WTC11 (cell line): ENCODE data around the gene WDR38. TPM values are rescaled to one million over a fixed set of nuclear protein-coding genes. Genes with fewer than 3 reads are reported as not detected.
"Not testable (repeated sequence)": the region's sequence is repeated elsewhere in the genome, so short reads cannot be mapped to it uniquely, and the experiment has no call there.

Experiments
- ATAC-seq: fragments of 200-7000 bp; cut with Tn5 transposase; 2 replicates; pipeline ENCODE4 v1.10.0; 2021; ENCODE audit warnings: mild to moderate bottlenecking, moderate library complexity
- CTCF ChIA-PET: fragments of 300-600 bp; sonication (Branson Sonifier 250); formaldehyde crosslinking; loops from one replicate; lab custom pipeline; 2021; ENCODE audit warnings: antibody characterized with exemption; lab: Charles Lee
- POLR2A ChIA-PET: fragments of 350-600 bp; sonication (Branson Sonifier 250); formaldehyde crosslinking; loops from one replicate; lab custom pipeline; 2021; ENCODE audit warnings: antibody characterized with exemption; lab: Charles Lee
- DNase-seq: peaks from one replicate; pipeline ENCODE4 v3.0.0; 2021; ENCODE audit warnings: low spot score
- H3K27ac Mint-ChIP-seq: 2 replicates; pipeline ENCODE4 v1.8.0; 2021; ENCODE audit warnings: mixed read lengths
- H3K27me3 Mint-ChIP-seq: 2 replicates; pipeline ENCODE4 v1.8.0; 2021; ENCODE audit warnings: low read depth, mild to moderate bottlenecking, moderate library complexity, mixed read lengths
- H3K36me3 Mint-ChIP-seq: 2 replicates; pipeline ENCODE4 v1.8.0; 2021; ENCODE audit warnings: mixed read lengths
- H3K4me1 Mint-ChIP-seq: 2 replicates; pipeline ENCODE4 v1.8.0; 2022; ENCODE audit warnings: mixed read lengths
- H3K4me3 Mint-ChIP-seq: 2 replicates; pipeline ENCODE4 v1.8.0; 2021; ENCODE audit warnings: mild to moderate bottlenecking, moderate library complexity, mixed read lengths
- H3K9me3 Mint-ChIP-seq: 2 replicates; pipeline ENCODE4 v1.8.0; 2021; ENCODE audit warnings: mixed read lengths
- ATF1 ChIP-seq: sonication (generic); formaldehyde crosslinking; IDR thresholded peaks from 2 replicates; pipeline ENCODE4 v1.8.1; 2023; ENCODE audit warnings: mild to moderate bottlenecking, moderate library complexity, missing genetic modification reagents
- CREM ChIP-seq: sonication (generic); formaldehyde crosslinking; IDR thresholded peaks from 2 replicates; pipeline ENCODE4 v1.8.1; 2022; ENCODE audit warnings: mild to moderate bottlenecking, missing genetic modification reagents, moderate library complexity
- ELF4 ChIP-seq: sonication (generic); formaldehyde crosslinking; IDR thresholded peaks from 2 replicates; pipeline ENCODE4 v1.8.1; 2022; ENCODE audit warnings: low read depth, mild to moderate bottlenecking, moderate library complexity, missing genetic modification reagents
- KAT7 ChIP-seq: sonication (generic); formaldehyde crosslinking; IDR thresholded peaks from 2 replicates; pipeline ENCODE4 v1.8.1; 2023; ENCODE audit warnings: missing genetic modification reagents, mild to moderate bottlenecking, borderline replicate concordance
- NFATC4 ChIP-seq: fragments of 250-450 bp; sonication (Bioruptor Pico); IDR thresholded peaks from 2 replicates; pipeline ENCODE4 v1.9.0; 2021; ENCODE audit warnings: mild to moderate bottlenecking
- NR1H2 ChIP-seq: sonication (generic); formaldehyde crosslinking; IDR thresholded peaks from 2 replicates; pipeline ENCODE4 v1.9.0; 2021; ENCODE audit warnings: mild to moderate bottlenecking, moderate library complexity, missing genetic modification reagents
- NR2C2 ChIP-seq: sonication (generic); formaldehyde crosslinking; IDR thresholded peaks from 2 replicates; pipeline ENCODE4 v1.8.0; 2022; ENCODE audit warnings: mild to moderate bottlenecking, missing genetic modification reagents
- SP1 ChIP-seq: sonication (generic); formaldehyde crosslinking; conservative IDR thresholded peaks from 2 replicates; pipeline ENCODE4 v1.8.1; 2022; ENCODE audit warnings: missing genetic modification reagents
- ZNF121 ChIP-seq: sonication (generic); formaldehyde crosslinking; IDR thresholded peaks from 2 replicates; pipeline ENCODE4 v1.8.0; 2023; ENCODE audit warnings: missing genetic modification reagents
- ZNF138 ChIP-seq: sonication (generic); formaldehyde crosslinking; conservative IDR thresholded peaks from 2 replicates; pipeline ENCODE4 v1.8.1; 2022; ENCODE audit warnings: mild to moderate bottlenecking, moderate library complexity, missing genetic modification reagents
- ZNF317 ChIP-seq: sonication (generic); formaldehyde crosslinking; IDR thresholded peaks from 2 replicates; pipeline ENCODE4 v1.8.1; 2023; ENCODE audit warnings: low read depth, mild to moderate bottlenecking, moderate library complexity, missing genetic modification reagents, borderline replicate concordance
- total RNA-seq: library from RNA; stranded (reverse); gene quantifications from 3 replicates; pipeline ENCODE4 v1.2.3, GENCODE V29; 2021
- TF ChIP-seq, protein P1 (sequence below): sonication (generic); formaldehyde crosslinking; IDR thresholded peaks from 2 replicates; pipeline ENCODE4 v1.8.1; 2022; ENCODE audit warnings: mild to moderate bottlenecking, missing genetic modification reagents, moderate library complexity, borderline replicate concordance
- TF ChIP-seq, protein P2 (sequence below): fragments of 250-450 bp; sonication (Bioruptor Pico); conservative IDR thresholded peaks from 2 replicates; pipeline ENCODE4 v1.9.0; 2021; ENCODE audit warnings: mild to moderate bottlenecking
- TF ChIP-seq, protein P3 (sequence below): fragments of 200-600 bp; IDR thresholded peaks from 2 replicates; pipeline ENCODE4 v1.8.0; 2022; ENCODE audit warnings: antibody characterized with exemption
- TF ChIP-seq, protein P4 (sequence below): fragments of 250-450 bp; sonication (Bioruptor Pico); IDR thresholded peaks from 2 replicates; pipeline ENCODE4 v1.9.0; 2021; ENCODE audit warnings: mild to moderate bottlenecking
- TF ChIP-seq, protein P5 (sequence below): fragments of 250-450 bp; sonication (Bioruptor Pico); IDR thresholded peaks from 2 replicates; pipeline ENCODE4 v1.9.0; 2021; ENCODE audit warnings: mild to moderate bottlenecking, borderline replicate concordance

The WDR38 gene
- total RNA-seq, 1 experiment from 2014 or later: not detected

DNA sequence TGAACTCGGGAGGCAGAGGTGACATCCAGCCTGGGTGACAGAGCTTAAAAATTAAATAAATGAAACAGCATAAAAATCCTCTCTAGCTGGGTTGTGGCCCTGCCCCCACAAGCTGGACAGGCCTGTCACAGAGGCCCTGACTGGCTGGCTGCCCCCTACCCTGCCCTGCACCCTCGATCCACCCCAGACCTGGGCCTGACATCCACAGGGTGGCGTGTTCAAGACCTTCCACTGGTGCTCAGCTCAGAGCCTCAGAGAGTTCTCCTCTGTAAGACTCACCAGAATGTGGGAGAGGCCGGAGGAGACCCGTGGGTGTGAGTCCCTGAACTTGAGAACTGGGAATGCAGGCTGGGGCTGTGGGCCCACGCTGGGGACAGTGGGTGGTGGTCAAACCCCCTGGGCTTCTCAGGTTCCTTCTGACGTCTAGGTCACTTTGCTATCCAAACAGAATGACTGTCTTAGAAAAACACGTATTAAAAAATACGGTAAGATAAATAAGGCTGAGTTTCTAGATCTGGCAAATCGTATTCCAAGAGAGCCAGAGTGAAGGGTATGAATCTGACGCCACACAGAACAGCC is 9.7 kb upstream of the WDR38 start:
- Mint-ChIP-seq H3K4me3 (no peak overlapping the region), H3K4me1 (peaks cover 3% of the 10 kb centered on the region; the same call in 1 of the 2 replicates), H3K9me3 (no peaks in the 10 kb centered on the region), H3K27me3 (no peaks in the 10 kb centered on the region), H3K27ac (no peak overlapping the region), H3K36me3 (no peaks in the 10 kb centered on the region)
- TF ChIP-seq NFATC4 (CRISPR knock-in tag): no peak
- TF ChIP-seq, protein P1, sequence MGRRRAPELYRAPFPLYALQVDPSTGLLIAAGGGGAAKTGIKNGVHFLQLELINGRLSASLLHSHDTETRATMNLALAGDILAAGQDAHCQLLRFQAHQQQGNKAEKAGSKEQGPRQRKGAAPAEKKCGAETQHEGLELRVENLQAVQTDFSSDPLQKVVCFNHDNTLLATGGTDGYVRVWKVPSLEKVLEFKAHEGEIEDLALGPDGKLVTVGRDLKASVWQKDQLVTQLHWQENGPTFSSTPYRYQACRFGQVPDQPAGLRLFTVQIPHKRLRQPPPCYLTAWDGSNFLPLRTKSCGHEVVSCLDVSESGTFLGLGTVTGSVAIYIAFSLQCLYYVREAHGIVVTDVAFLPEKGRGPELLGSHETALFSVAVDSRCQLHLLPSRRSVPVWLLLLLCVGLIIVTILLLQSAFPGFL (CRISPR knock-in tag): no peak
- no peak for TF ChIP-seq ZNF138
- TF ChIP-seq NR1H2 (CRISPR knock-in tag): no peak
- TF ChIP-seq ELF4 (CRISPR knock-in tag): no peak
- TF ChIP-seq, protein P2, sequence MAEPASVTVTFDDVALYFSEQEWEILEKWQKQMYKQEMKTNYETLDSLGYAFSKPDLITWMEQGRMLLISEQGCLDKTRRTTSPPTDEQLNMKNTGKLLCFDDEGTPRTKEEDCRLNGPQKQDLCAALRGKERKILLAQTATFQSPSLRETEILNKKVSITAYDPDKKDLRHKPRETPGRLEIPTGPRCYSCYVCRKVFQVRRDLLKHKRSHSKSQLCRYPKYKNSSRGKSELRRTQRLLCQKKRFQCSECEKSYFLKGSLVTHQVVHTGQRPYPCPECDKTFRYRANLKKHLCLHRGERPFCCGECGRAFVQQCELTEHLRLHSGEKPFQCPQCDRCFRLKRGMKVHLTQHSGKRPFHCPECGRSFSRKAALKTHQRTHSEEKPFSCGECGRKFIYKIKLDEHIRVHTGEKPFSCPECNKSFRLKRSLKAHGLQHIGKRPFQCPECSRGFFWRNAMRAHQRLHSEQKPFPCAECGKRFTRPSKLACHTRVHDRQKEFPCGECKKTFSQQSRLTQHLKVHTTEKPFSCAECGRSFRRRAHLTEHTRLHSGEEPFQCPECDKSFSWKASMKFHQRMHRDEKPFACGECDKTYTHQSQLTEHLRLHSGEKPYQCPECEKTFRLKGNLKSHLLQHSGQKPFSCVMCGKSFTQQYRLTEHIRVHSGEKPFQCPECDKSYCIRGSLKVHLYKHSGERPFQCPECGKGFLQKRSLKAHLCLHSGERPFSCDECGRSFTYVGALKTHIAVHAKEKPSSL (CRISPR knock-in tag): no peak
- no peak for TF ChIP-seq ATF1 (CRISPR knock-in tag)
- no peak for TF ChIP-seq CREM
- ChIA-PET POLR2A (no interaction called here), CTCF (interaction anchor here (11.4 to 12.7 kb wide), 2 partner anchors 9 to 69 kb away, joined by 283 to 323 read pairs; partner anchors contain the start of genes NR6A1, OLFML2A and WDR38)
- no peak for DNase-seq
- ATAC-seq: no peak

DNA sequence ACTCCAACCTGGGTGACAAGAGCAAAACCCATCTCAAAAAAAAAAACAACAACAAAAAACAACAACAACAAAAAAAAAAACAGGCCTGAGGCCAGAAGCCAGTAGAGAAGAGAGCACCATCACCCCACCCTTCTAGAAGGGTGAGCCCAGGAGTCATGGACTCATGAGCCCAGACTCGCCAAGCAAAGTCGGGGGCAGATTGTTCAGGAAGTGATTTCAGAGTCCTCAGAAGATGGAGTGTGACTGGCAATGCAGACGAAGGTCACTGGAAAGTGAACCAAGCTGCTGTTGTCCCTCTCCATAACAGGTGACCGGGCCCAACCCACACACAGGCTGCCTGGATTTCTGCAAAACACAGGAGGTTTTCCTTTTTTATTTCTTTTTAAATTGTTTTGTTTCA is 9.0 kb upstream of the WDR38 start:
- CTCF ChIA-PET: interaction anchor here (11.4 kb wide), 1 partner anchor 9 kb away, joined by 283 read pairs; the partner anchor contains the start of gene WDR38
- Mint-ChIP-seq H3K9me3 (no peaks in the 10 kb centered on the region), H3K4me3 (no peak overlapping the region), H3K27me3 (no peaks in the 10 kb centered on the region)
- DNase-seq: no peak
- POLR2A ChIA-PET: no interaction called here
- TF ChIP-seq KAT7 (CRISPR knock-in tag) (no peak), NR2C2 (CRISPR knock-in tag) (no peak), ZNF138 (no peak), SP1 (CRISPR knock-in tag) (no peak), ZNF317 (CRISPR knock-in tag) (no peak), ZNF121 (CRISPR knock-in tag) (no peak)
- TF ChIP-seq, protein P3, sequence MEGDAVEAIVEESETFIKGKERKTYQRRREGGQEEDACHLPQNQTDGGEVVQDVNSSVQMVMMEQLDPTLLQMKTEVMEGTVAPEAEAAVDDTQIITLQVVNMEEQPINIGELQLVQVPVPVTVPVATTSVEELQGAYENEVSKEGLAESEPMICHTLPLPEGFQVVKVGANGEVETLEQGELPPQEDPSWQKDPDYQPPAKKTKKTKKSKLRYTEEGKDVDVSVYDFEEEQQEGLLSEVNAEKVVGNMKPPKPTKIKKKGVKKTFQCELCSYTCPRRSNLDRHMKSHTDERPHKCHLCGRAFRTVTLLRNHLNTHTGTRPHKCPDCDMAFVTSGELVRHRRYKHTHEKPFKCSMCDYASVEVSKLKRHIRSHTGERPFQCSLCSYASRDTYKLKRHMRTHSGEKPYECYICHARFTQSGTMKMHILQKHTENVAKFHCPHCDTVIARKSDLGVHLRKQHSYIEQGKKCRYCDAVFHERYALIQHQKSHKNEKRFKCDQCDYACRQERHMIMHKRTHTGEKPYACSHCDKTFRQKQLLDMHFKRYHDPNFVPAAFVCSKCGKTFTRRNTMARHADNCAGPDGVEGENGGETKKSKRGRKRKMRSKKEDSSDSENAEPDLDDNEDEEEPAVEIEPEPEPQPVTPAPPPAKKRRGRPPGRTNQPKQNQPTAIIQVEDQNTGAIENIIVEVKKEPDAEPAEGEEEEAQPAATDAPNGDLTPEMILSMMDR: no peak
- TF ChIP-seq, protein P4, sequence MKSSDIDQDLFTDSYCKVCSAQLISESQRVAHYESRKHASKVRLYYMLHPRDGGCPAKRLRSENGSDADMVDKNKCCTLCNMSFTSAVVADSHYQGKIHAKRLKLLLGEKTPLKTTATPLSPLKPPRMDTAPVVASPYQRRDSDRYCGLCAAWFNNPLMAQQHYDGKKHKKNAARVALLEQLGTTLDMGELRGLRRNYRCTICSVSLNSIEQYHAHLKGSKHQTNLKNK (CRISPR knock-in tag): no peak
- TF ChIP-seq, protein P5, sequence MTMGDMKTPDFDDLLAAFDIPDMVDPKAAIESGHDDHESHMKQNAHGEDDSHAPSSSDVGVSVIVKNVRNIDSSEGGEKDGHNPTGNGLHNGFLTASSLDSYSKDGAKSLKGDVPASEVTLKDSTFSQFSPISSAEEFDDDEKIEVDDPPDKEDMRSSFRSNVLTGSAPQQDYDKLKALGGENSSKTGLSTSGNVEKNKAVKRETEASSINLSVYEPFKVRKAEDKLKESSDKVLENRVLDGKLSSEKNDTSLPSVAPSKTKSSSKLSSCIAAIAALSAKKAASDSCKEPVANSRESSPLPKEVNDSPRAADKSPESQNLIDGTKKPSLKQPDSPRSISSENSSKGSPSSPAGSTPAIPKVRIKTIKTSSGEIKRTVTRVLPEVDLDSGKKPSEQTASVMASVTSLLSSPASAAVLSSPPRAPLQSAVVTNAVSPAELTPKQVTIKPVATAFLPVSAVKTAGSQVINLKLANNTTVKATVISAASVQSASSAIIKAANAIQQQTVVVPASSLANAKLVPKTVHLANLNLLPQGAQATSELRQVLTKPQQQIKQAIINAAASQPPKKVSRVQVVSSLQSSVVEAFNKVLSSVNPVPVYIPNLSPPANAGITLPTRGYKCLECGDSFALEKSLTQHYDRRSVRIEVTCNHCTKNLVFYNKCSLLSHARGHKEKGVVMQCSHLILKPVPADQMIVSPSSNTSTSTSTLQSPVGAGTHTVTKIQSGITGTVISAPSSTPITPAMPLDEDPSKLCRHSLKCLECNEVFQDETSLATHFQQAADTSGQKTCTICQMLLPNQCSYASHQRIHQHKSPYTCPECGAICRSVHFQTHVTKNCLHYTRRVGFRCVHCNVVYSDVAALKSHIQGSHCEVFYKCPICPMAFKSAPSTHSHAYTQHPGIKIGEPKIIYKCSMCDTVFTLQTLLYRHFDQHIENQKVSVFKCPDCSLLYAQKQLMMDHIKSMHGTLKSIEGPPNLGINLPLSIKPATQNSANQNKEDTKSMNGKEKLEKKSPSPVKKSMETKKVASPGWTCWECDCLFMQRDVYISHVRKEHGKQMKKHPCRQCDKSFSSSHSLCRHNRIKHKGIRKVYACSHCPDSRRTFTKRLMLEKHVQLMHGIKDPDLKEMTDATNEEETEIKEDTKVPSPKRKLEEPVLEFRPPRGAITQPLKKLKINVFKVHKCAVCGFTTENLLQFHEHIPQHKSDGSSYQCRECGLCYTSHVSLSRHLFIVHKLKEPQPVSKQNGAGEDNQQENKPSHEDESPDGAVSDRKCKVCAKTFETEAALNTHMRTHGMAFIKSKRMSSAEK (CRISPR knock-in tag): no peak
- TF ChIP-seq, all 79 proteins: peak for 0
- no peak for ATAC-seq
- Mint-ChIP-seq H3K27ac (peak overlapping the region; percentile 24; the same call in 1 of the 2 replicates), H3K4me1 (peaks cover 3% of the 10 kb centered on the region; the same call in 1 of the 2 replicates), H3K36me3 (no peaks in the 10 kb centered on the region)

DNA sequence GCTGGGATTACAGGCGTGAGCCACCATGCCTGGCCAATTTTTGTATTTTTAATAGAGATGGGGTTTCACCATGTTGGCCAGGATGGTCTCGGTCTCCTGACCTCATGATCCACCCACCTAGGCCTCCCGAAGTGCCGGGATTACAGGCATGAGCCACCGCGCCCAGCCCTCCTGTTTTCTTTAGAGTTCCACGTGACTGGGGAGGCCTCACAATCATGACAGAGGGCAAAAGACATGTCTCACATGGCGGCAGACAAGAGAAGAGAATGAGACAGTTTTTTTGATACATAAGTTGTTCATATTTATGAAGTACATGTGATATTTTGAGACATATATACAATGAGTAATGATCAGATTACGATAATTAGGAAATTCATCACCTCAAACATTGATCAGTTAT is 6.8 kb upstream of the WDR38 start:
- H3K27ac Mint-ChIP-seq, H3K4me1 Mint-ChIP-seq, H3K36me3 Mint-ChIP-seq, H3K9me3 Mint-ChIP-seq, ATAC-seq, POLR2A ChIA-PET, H3K4me3 Mint-ChIP-seq, H3K27me3 Mint-ChIP-seq, DNase-seq: not testable (repeated sequence)
- CTCF ChIA-PET: interaction anchor here (0.7 to 12.9 kb wide), 4 partner anchors 7 to 72 kb away, joined by 3 to 935 read pairs (median 143); partner anchors contain the start of genes NR6A1, OLFML2A and WDR38
